ENCODE data around the gene KLHL14. TPM values are rescaled to one million over a fixed set of nuclear protein-coding genes. Genes with fewer than 3 reads are reported as not detected.

The KLHL14 gene
- total RNA-seq, 1 donor from 2014 or later: 7.0 TPM

DNA sequence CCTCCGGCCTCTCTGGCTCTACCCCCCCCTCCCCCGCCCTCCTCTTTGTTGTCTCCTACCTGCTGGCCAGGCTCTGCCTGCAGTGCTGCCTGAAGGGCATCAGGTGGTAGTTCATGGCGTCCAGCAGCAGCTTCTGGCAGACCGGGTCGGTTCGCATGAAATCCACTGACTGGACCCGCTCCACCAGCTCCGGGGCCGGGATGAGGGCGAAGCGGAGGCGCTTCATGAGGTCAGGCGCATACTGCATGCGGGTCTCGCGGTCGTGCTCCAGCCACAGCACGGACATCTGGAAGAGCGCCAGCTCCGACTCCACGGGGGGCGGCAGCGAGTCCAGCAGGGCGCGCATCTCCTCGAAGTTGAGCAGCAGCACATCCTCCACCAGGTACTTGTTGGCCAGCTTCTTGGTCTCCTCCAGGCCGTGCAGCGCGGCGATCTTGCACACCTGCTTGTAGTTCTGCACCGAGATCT, 3.2 kb downstream of the KLHL14 start:
- no peaks in the 10 kb centered on the region for H3K9me3 Mint-ChIP-seq (ENCODE audit: low read depth)
- TF ChIP-seq, protein P1, sequence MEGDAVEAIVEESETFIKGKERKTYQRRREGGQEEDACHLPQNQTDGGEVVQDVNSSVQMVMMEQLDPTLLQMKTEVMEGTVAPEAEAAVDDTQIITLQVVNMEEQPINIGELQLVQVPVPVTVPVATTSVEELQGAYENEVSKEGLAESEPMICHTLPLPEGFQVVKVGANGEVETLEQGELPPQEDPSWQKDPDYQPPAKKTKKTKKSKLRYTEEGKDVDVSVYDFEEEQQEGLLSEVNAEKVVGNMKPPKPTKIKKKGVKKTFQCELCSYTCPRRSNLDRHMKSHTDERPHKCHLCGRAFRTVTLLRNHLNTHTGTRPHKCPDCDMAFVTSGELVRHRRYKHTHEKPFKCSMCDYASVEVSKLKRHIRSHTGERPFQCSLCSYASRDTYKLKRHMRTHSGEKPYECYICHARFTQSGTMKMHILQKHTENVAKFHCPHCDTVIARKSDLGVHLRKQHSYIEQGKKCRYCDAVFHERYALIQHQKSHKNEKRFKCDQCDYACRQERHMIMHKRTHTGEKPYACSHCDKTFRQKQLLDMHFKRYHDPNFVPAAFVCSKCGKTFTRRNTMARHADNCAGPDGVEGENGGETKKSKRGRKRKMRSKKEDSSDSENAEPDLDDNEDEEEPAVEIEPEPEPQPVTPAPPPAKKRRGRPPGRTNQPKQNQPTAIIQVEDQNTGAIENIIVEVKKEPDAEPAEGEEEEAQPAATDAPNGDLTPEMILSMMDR (IDR thresholded peaks at IDR 0.05; ENCODE audit: unreplicated experiment): peak; percentile 41
- peaks cover 6% of the 10 kb centered on the region for H3K27me3 Mint-ChIP-seq
- H3K4me1 Mint-ChIP-seq (ENCODE audit: low read depth): peaks cover 26% of the 10 kb centered on the region
- DNase-seq (ENCODE audit: low spot score, unreplicated experiment): peak; percentile 26
- H3K36me3 Mint-ChIP-seq (ENCODE audit: insufficient read depth): no peaks in the 10 kb centered on the region
- H3K27ac Mint-ChIP-seq: peak overlapping the region; percentile 88
- peak overlapping the region; percentile 93 for H3K4me3 Mint-ChIP-seq (ENCODE audit: low read depth)

DNA sequence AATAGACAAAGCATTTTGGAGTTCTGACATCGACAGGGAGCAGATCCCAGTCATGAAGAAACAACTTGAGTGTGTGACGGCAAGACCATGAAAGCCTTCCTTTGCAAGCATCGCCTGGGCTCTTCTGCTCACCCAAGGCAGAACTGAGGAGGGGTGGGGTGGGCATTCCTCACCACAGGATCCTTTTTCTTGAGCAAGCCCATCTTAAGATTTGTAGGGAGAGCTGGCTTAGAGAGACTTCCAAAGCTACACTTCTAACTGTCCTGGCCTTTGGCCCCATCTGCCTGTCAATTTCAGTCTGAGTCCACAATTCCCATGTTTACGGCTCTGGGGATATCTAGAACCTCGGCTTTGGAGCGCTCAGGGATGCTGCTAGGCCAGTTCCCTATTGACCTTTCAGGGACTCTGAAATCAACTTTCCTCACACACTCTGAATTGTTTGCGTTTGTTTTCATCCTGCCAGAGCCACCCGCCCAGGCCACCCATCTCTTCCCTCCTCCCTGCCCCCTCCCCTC, 3.7 kb downstream of the KLHL14 start:
- peak overlapping the region; percentile 88 for H3K27ac Mint-ChIP-seq
- peaks cover 26% of the 10 kb centered on the region for H3K4me1 Mint-ChIP-seq (ENCODE audit: low read depth)
- DNase-seq (ENCODE audit: low spot score, unreplicated experiment): no peak
- no peaks in the 10 kb centered on the region for H3K36me3 Mint-ChIP-seq (ENCODE audit: insufficient read depth)
- TF ChIP-seq, protein P1 (IDR thresholded peaks at IDR 0.05; ENCODE audit: unreplicated experiment): no peak
- no peaks in the 10 kb centered on the region for H3K9me3 Mint-ChIP-seq (ENCODE audit: low read depth)
- peak overlapping the region; percentile 93 for H3K4me3 Mint-ChIP-seq (ENCODE audit: low read depth)
- H3K27me3 Mint-ChIP-seq: peaks cover 6% of the 10 kb centered on the region

DNA sequence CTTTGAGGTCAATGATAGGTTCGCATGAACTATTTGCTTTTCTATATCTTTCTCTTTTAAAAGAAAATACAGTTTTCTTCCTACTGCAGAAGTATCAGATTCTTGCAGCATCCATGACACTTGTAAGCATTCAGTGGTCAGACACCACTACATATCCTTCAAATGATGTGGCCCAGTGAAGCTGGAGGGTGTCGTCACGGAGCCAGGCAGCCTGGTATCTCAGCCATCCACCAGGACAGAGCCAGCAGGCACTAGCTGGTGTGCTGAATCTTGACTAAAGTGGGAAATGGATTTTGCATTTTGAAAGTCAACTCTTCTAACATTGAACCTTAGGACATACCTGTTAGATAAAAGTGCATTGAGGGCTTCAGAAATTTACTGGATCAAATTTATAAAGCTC, 5.4 kb downstream of the KLHL14 start:
- no peaks in the 10 kb centered on the region for H3K9me3 Mint-ChIP-seq (ENCODE audit: low read depth)
- peaks cover 1% of the 10 kb centered on the region for H3K27me3 Mint-ChIP-seq
- TF ChIP-seq, protein P1 (IDR thresholded peaks at IDR 0.05; ENCODE audit: unreplicated experiment): no peak
- no peak for DNase-seq (ENCODE audit: low spot score, unreplicated experiment)
- no peaks in the 10 kb centered on the region for H3K36me3 Mint-ChIP-seq (ENCODE audit: insufficient read depth)
- H3K4me1 Mint-ChIP-seq (ENCODE audit: low read depth): peaks cover 15% of the 10 kb centered on the region
- no peak overlapping the region for H3K4me3 Mint-ChIP-seq (ENCODE audit: low read depth)
- H3K27ac Mint-ChIP-seq: no peak overlapping the region

DNA sequence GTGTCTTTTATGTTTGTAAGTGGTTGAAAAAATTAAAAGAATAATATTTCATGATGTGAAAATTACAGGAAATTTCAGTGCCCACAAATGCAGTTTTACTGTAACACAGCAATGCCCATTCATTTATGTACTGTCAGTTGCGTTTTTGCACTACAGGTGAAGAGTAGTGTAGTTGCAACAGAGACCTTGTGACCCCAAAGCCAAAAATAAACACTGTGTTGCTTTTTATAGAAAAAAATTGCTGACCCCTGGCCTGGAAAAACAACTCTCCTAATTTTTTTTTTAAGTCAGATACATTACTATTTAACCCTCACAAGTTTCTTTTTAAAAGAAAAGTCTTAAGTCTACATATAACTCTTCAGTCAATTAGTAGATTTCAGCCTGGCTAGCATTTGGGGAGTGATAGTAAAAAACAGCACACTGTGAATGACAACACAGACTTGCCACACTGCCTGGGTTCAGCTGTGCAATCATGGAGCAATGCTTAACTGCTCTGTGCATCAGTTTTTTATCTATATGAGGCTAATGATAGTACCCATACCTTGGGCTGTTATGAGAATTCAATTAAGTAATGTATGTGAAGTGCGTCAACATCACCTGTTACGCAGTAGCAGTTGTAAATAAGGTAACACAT, 8.1 kb downstream of the KLHL14 start:
- Mint-ChIP-seq H3K27me3 (no peaks in the 10 kb centered on the region), H3K36me3 (ENCODE audit: insufficient read depth) (no peaks in the 10 kb centered on the region), H3K4me3 (ENCODE audit: low read depth) (no peak overlapping the region), H3K9me3 (ENCODE audit: low read depth) (no peaks in the 10 kb centered on the region), H3K27ac (no peak overlapping the region), H3K4me1 (ENCODE audit: low read depth) (peaks cover 10% of the 10 kb centered on the region)
- TF ChIP-seq, protein P1 (IDR thresholded peaks at IDR 0.05; ENCODE audit: unreplicated experiment): no peak
- DNase-seq (ENCODE audit: low spot score, unreplicated experiment): no peak

DNA sequence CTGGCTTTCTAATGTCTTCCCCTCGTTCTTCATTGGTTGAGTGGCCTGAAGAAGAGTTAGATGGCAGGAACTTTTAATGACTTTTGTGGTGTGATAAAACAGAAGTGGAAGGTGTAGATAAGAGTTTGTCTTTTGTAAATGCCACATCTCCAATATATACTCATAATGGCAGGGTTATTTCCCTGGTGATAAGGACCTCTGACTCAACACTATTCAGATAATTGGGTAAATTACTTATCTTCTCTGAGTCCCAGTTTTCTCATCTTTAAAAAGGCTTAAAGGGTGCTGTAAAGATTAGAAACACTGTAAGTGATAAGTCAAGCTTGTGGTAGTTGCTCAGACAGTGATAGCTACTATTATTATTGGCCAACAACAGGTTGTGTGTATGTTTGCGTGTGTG, 9.5 kb downstream of the KLHL14 start:
- Mint-ChIP-seq H3K4me3 (ENCODE audit: low read depth) (no peak overlapping the region), H3K27me3 (no peaks in the 10 kb centered on the region), H3K9me3 (ENCODE audit: low read depth) (no peaks in the 10 kb centered on the region), H3K36me3 (ENCODE audit: insufficient read depth) (no peaks in the 10 kb centered on the region), H3K4me1 (ENCODE audit: low read depth) (peaks cover 2% of the 10 kb centered on the region), H3K27ac (no peak overlapping the region)
- no peak for DNase-seq (ENCODE audit: low spot score, unreplicated experiment)
- TF ChIP-seq, protein P1 (IDR thresholded peaks at IDR 0.05; ENCODE audit: unreplicated experiment): no peak
